Stomach (tissue), 9 donors: ENCODE results near the gene ZFHX3. TPM values are rescaled to one million over a fixed set of nuclear protein-coding genes. Genes with fewer than 3 reads are reported as not detected.
"Not testable (repeated sequence)": the region's sequence is repeated elsewhere in the genome, so short reads cannot be mapped to it uniquely, and the experiment has no call there.

Experiments
- DNase-seq, 2 donors: peaks; one replicate each; pipeline versions ENCODE4 v3.0.0 to v3.0.0-alpha.2; 2013 to 2019
- H3K27ac ChIP-seq, 5 donors: fragments of 200-600 bp in 4 of 5; sonication (generic) in 4 of 5; one replicate each; pipeline ENCODE4 v1.5.1; 2013 to 2019; ENCODE audit warnings: mild to moderate bottlenecking in 1 of 5, moderate library complexity in 1 of 5
- H3K27me3 ChIP-seq, 3 donors: fragments of 200-600 bp; sonication (generic); one replicate each; pipeline ENCODE4 v1.5.1; 2017 to 2019; ENCODE audit warnings: mixed run types in 1 of 3
- H3K36me3 ChIP-seq, 4 donors: fragments of 200-600 bp; sonication (generic); 1 replicate in 3 of 4; 2 replicates in 1 of 4; pipeline ENCODE4 v1.5.1; 2016 to 2019
- H3K4me1 ChIP-seq, 4 donors: fragments of 200-600 bp; sonication (generic); one replicate each; pipeline ENCODE4 v1.5.1; 2016 to 2019
- H3K4me3 ChIP-seq, 4 donors: fragments of 200-600 bp; sonication (generic) in 3 of 4; one replicate each; pipeline ENCODE4 v1.5.1; 2016 to 2019; ENCODE audit warnings: mild to moderate bottlenecking in 1 of 4
- H3K9me3 ChIP-seq, 4 donors: fragments of 200-600 bp; sonication (generic); one replicate each; pipeline ENCODE4 v1.5.1; 2016 to 2019
- CTCF ChIP-seq, 7 experiments: fragments of 450-650 bp in 4 of 7; fragments of 200-600 bp in 3 of 7; sonication (generic) in 3 of 7; IDR thresholded peaks; one replicate each; pipeline ENCODE4 v1.5.1; 2016 to 2019; ENCODE audit warnings: antibody characterized with exemption in 7 of 7, control low read depth in 2 of 7, mild to moderate bottlenecking in 1 of 7
- EP300 ChIP-seq: sonication (generic); formaldehyde crosslinking; IDR thresholded peaks from one replicate; pipeline ENCODE4 v1.6.1; 2017; ENCODE audit warnings: antibody characterized with exemption
- POLR2A ChIP-seq, 4 donors: fragments of 450-650 bp; IDR thresholded peaks; one replicate each; pipeline ENCODE4 v1.6.1; 2016; ENCODE audit warnings: antibody characterized with exemption in 4 of 4, control low read depth in 2 of 4, mild to moderate bottlenecking in 1 of 4, moderate library complexity in 1 of 4
- POLR2AphosphoS5 ChIP-seq, 3 donors: sonication (generic); formaldehyde crosslinking; IDR thresholded peaks; one replicate each; pipeline ENCODE4 v1.6.1; 2016; ENCODE audit warnings: antibody characterized with exemption in 3 of 3
- WGBS, 5 donors: extraction: QIAGEN DNeasy Blood & Tissue Kit in 3 of 5; methylation state at CpG; one replicate each; pipeline versions ENCODE4 v1.1.5 to v1.1.7; 2013 to 2018; 5-methylcytosine and 5-hydroxymethylcytosine counted together
- intact Hi-C: fragments of 100-400 bp; cut with DNase I; formaldehyde crosslinking; loops from one replicate; pipeline ENCODE4 v1.15.1; 2023; ENCODE audit warnings: low total_unique reads
- polyA plus RNA-seq, 3 donors: library from polyadenylated mRNA; stranded (reverse); fragments of 200-250 nt; gene quantifications; one replicate each; pipeline ENCODE4 v1.2.3, GENCODE V29; 2013
- total RNA-seq, 5 donors: library from RNA; depleted of rRNA; stranded (reverse); fragments of >200 nt; gene quantifications; one replicate each; pipeline versions ENCODE4 v1.1.0 to v1.2.3, GENCODE V29; 2014 to 2016
- donor health status: healthy with polysubstance abuse.
- donor health status: Bipolar disorder and iron deficiency.
- donor health status: healthy.

Gene ZFHX3
- total and polyA plus RNA-seq, 8 donors, result 1.1 to 27.5 (median 11.8) TPM

DNA sequence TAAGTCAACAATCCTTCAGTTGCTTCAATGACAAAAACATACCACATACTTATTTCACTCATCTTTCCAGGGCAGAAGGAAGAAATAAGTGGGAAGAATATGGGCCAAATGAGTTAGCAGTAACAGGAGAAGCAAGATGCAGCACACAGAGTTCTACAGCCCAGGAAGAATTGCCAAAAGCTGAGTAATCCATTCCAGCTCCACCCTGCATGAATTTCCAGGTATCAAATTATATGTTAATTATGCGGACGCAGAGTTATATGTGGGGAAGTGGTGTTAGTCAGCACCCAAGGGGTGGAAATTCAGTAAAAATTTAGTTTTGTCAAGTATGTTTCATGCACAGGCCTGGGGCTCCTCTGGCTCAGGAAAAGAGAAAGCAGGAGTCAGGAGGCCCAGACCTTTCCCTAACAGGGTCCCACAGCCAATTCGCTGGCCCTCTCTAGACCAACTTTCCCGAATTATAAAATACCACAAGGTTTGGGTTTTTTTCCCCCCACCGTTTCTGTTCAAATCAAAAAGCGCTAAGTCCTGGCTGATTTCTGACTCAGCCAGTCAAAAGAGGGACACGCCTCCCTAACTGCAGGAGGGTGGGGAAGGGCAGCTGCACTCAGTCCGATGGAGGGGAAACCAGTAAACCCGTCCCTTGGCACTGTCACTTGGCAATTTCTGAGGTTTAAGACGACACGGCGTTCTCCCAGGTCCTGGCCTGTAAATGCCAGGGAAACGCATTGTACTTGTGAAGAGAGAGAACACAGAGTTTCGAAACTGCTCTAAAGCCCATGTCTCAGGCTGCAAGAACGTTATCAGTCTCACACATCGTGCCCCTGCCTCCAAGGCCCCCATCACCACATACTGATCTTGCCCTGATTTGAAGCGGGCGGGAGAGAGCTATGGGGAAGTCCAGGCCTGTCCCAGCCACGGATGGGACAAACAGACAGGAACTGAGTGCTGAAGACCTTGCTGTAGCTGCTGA is 58.1 kb downstream of the ZFHX3 start:
- Histone ChIP-seq H3K27me3 (no peaks in the 10 kb centered on the region), H3K4me1 (peaks cover 42 to 98% (median 82%) of the 10 kb centered on the region in 4 donors), H3K36me3 (no peaks in the 10 kb centered on the region), H3K4me3 (peak overlapping the region in 3 of 4 donors; percentile 2 to 29 (median 19)), H3K9me3 (no peaks in the 10 kb centered on the region), H3K27ac (peak overlapping the region; percentile 64 to 87 (median 83))
- intact Hi-C loops, result no loop called here
- peak; percentile 61 for DNase-seq
- TF ChIP-seq CTCF (IDR thresholded peaks at IDR 0.05), result no peak
- peak; percentile 67 to 88 (median 74) for TF ChIP-seq POLR2AphosphoS5 (IDR thresholded peaks at IDR 0.05)
- peak; percentile 85 for TF ChIP-seq EP300
- WGBS, 5 donors, result 14 to 19% (median 15%) methylated on average over 19 of the region's 19 CpGs

DNA sequence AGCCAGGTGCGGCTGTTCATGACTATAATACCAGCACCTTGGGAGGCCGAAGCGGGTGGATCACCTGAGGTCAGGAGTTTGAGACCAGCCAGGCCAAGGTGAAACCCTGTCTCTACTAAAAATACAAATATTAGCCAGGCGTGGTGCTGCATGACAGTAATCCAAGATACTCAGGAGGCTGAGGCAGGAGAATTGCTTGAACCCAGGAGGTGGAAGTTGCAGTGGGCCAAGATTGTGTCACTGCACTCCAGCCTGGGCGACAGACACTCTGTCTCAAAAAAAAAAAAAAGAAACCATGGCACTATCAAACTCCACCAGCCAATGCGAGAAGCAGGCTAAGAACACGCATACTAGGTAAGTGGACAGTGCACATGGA is 58.7 kb downstream of the ZFHX3 start:
- H3K4me3 ChIP-seq, intact Hi-C loops: not testable (repeated sequence)
- peaks cover 39 to 97% (median 83%) of the 10 kb centered on the region in 4 donors for H3K4me1 ChIP-seq

DNA sequence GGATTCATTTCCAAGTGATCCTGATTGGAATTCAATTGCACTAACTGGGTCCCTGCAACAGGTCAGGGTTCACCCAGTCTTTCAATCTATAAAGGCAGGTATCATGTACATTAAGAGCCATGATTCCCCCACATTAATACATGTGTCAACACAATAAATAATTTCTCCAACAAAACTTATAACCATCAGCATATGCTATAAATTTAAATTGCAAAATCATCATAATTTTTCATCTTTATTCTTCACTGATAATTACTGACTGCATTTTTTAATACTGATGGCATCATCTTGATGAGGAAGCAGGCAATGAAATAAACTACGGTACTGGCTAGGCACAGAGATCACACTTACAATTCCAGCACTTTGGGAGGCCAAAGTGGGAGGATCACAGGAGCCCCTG is 59.4 kb downstream of the ZFHX3 start:
- Histone ChIP-seq H3K27ac (peak overlapping the region in 4 of 5 donors; percentile 82 to 87 (median 84)), H3K9me3 (no peaks in the 10 kb centered on the region), H3K4me3 (no peak overlapping the region), H3K4me1 (peaks cover 45 to 97% (median 80%) of the 10 kb centered on the region in 4 donors), H3K36me3 (no peaks in the 10 kb centered on the region), H3K27me3 (no peaks in the 10 kb centered on the region)
- WGBS, 5 donors, result 92 to 100% (median 95%) methylated on average over 1 of the region's 1 CpG
- no peak for DNase-seq
- intact Hi-C loops, result no loop called here
- TF ChIP-seq CTCF (IDR thresholded peaks at IDR 0.05) (no peak), EP300 (no peak), POLR2AphosphoS5 (IDR thresholded peaks at IDR 0.05) (no peak), POLR2A (IDR thresholded peaks at IDR 0.05) (no peak)

More for the DNA sequence above, 58.7 kb downstream of the ZFHX3 start:
- H3K9me3 ChIP-seq, H3K27me3 ChIP-seq, H3K36me3 ChIP-seq, DNase-seq: not testable (repeated sequence)
- WGBS, 5 donors, result 65 to 85% (median 80%) methylated on average over 7 of the region's 7 CpGs
- peak overlapping the region; percentile 10 to 87 (median 83) for H3K27ac ChIP-seq

- no peaks in the 10 kb centered on the region for H3K36me3 ChIP-seq
- H3K27ac ChIP-seq, result peak overlapping the region in 3 of 5 donors; percentile 16 to 87 (median 41)
- DNase-seq, result no peak
- WGBS, 5 donors, result 74 to 87% (median 84%) methylated on average over 3 of the region's 3 CpGs
- no peaks in the 10 kb centered on the region for H3K9me3 ChIP-seq
- intact Hi-C loops, result no loop called here
- no peak for TF ChIP-seq POLR2AphosphoS5 (IDR thresholded peaks at IDR 0.05)
- no peak for TF ChIP-seq POLR2A (IDR thresholded peaks at IDR 0.05)
- no peak for TF ChIP-seq CTCF (IDR thresholded peaks at IDR 0.05)
- no peak for TF ChIP-seq EP300
- H3K4me3 ChIP-seq, result no peak overlapping the region
- H3K27me3 ChIP-seq, result no peaks in the 10 kb centered on the region
- peaks cover 47 to 94% (median 72%) of the 10 kb centered on the region in 4 donors for H3K4me1 ChIP-seq
These were observed 60.4 kb downstream of the ZFHX3 start for GRCh38 chr16:72987480-72987901.
